GM18511 (cell line): ENCODE results near the gene PPP1R1C.

Source experiments
- ATAC-seq: cut with Tn5 transposase; IDR thresholded peaks from one replicate; pipeline ENCODE4 v1.9.1; 2021; ENCODE audit warnings: mild to moderate bottlenecking, moderate library complexity; ENCODE audit not compliant: unreplicated experiment

PPP1R1C gene

DNA sequence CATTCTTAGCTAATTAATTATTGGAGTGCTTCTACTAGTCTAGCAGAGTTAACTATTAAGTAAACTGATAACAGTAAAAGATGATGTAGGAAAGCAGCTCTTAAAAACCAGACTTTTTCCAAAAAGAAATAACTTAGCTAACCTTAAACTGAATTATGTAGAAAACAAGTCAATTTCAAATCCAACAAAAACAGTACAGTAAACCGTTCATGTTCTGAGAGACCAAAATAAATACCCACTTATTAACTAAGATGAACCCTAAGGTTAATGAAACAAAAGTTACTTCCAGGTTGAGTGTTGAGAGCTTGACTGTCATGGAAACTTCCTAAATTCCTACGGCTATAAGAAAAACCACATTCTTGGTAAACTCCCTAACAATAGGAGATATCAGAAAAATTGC, 181.2 kb downstream of the PPP1R1C start:
- ATAC-seq = no peak
